Measurements from ENCODE around the gene VPS13C.

The VPS13C gene

DNA sequence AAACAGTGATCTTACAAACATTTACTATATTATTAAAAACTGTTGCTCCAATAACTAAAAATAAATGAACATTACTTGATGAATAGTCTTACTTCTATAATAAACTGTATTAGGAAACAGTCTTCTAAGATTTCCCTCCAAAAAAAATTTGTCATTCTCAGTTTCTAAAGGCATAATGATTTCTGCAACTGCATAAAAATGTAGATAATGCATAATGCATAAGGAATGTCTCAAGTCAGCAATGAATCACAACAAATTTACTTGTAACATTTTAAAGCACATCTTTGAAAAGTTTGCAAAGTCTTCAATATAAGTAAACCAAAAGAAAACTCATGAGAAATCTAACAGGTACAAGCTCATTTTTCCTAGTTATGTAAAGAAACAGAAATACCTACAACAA lies 113.5 kb downstream of the VPS13C start:
- H3K4me3 ChIP-seq, result no peak overlapping the region
- DNase-seq (ENCODE audit: low spot score), result no peak
- TF ChIP-seq, protein P1, sequence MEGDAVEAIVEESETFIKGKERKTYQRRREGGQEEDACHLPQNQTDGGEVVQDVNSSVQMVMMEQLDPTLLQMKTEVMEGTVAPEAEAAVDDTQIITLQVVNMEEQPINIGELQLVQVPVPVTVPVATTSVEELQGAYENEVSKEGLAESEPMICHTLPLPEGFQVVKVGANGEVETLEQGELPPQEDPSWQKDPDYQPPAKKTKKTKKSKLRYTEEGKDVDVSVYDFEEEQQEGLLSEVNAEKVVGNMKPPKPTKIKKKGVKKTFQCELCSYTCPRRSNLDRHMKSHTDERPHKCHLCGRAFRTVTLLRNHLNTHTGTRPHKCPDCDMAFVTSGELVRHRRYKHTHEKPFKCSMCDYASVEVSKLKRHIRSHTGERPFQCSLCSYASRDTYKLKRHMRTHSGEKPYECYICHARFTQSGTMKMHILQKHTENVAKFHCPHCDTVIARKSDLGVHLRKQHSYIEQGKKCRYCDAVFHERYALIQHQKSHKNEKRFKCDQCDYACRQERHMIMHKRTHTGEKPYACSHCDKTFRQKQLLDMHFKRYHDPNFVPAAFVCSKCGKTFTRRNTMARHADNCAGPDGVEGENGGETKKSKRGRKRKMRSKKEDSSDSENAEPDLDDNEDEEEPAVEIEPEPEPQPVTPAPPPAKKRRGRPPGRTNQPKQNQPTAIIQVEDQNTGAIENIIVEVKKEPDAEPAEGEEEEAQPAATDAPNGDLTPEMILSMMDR (IDR thresholded peaks at IDR 0.05), result no peak
- H3K27ac ChIP-seq, result no peak overlapping the region

DNA sequence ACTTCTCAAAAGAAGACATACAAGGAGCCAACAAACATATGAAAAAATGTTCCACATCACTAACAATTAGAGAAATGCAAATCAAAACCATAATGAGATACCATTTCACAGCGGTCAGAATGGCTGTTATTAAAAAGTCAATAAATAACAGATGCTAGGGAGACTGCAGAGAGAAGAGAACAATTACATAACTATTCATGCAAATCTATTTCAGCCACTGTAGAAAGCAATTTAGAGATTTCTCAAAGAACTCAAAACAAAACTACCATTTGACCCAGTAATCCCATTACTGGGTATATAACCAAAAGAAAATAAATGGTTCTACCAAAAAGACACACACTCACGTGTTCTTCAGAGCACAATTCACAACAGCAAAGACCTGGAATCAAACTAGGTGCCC lies 116.3 kb downstream of the VPS13C start:
- Histone ChIP-seq H3K27ac (no peak overlapping the region), H3K4me3 (no peak overlapping the region)
- no peak for DNase-seq (ENCODE audit: low spot score)
- TF ChIP-seq, protein P1 (IDR thresholded peaks at IDR 0.05), result no peak

DNA sequence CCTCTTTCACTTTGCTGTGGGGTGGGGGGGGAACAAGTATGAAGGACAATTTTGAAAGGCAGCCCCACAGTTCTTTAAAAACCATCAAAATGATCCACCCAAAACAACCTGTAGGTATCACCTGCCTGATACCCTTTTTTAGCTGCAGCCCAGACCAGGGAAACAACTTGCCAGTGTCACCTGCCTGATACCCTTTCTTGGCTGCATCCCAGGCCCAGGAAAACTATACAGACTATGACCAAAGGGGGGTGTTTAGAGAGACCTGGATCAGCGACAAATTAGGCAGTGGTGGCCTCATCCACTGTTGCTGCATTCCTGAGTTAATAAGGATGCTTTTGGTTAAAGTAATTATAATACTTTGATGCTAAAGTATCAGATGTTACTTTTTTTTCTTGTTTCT lies 122.0 kb downstream of the VPS13C start:
- Histone ChIP-seq H3K4me3 (no peak overlapping the region), H3K27ac (no peak overlapping the region)
- no peak for DNase-seq (ENCODE audit: low spot score)
- TF ChIP-seq, protein P1 (IDR thresholded peaks at IDR 0.05), result no peak

DNA sequence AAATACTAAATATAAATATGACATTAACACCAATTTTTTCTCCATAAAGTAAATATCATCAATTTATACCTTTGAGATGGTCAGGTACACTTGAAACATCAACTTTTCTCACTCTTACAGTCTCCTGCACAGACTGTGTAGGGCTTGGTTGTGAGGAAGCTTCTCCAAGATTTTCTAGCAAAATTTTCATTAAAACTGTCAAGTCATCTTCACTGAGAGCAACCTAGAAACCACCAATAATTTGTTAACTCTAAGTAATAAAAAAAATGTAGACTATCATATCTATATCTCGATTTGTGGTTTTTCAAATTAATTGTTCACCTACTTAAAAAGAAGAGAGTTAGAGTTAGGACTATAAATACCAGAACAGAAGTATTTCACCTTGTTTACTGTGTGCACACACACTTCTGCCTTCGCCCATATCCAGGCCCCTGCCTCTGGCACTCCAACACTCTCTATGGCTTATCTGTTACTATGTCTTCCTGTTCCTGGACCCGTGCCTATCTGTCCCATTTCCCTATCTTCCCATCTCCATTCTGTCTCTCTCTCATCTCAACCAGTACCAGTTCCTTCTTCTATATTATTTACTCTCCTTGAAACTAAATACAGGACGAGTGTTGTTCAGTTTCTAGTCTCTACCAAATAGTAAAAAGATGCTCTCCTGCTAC lies 123.6 kb downstream of the VPS13C start:
- no peak overlapping the region for H3K27ac ChIP-seq
- DNase-seq (ENCODE audit: low spot score), result no peak
- TF ChIP-seq, protein P1 (IDR thresholded peaks at IDR 0.05), result no peak
- H3K4me3 ChIP-seq, result no peak overlapping the region

DNA sequence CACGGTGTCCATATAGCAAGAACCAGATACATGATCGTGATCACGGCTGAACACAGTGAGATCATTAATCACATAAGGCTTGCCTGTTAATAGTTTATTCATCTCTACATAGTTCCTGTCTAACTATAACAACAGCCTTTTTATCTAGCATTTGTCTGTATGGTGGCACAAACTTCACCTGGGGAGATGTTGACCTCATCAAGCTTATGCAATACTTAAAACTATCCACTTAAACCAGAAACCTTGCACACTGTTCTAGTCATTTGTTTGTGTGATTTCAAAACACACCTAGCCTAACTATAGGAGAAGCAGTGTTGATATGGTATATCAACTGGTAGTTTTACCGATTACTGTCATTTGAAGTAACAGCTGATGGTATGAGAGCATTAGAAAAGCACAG lies 124.8 kb downstream of the VPS13C start:
- H3K27ac ChIP-seq, result no peak overlapping the region
- TF ChIP-seq, protein P1 (IDR thresholded peaks at IDR 0.05), result no peak
- DNase-seq (ENCODE audit: low spot score), result no peak
- no peak overlapping the region for H3K4me3 ChIP-seq

DNA sequence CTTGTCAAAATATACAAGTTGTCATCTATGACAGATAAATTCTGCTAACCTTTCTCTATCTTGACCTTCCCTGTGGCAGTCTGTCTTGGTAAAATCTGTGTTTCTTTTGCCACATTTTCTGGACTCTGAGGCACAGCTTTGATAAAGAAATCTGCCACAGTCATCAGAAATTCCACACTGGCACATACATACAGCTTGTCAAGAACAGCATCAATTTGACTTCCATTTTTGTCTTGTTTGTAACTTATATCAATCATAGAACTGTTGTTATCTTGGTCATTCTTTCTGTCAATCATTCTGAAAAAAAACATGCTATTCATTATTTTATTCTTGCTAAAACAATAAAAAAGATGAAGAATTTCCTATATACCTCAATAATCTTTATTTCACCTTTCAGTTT lies 130.8 kb downstream of the VPS13C start:
- TF ChIP-seq, protein P1 (IDR thresholded peaks at IDR 0.05), result no peak
- Histone ChIP-seq H3K27ac (no peak overlapping the region), H3K4me3 (no peak overlapping the region)
- no peak for DNase-seq (ENCODE audit: low spot score)

DNA sequence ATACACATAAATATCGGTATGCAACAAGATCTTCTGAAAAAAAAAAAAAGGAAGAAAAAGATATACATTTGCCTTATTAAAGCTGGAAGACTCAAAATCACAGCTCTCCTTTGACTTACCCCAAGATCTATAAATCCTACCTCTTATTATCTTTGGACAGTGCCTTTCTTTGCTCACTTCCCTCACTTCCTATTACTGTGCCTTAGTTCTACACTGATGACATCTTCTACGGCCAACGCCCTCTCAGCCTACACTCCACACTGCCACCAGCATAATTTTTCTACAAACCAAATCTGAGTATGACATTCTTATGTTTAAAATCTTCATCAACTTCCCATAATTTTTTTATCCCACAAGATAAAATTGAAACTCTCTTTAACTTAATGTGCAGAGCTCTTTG lies 137.1 kb downstream of the VPS13C start:
- DNase-seq (ENCODE audit: low spot score), result no peak
- TF ChIP-seq, protein P1 (IDR thresholded peaks at IDR 0.05), result no peak
- Histone ChIP-seq H3K4me3 (no peak overlapping the region), H3K27ac (no peak overlapping the region)
